ENCODE results near the gene F5. TPM values are rescaled to one million over a fixed set of nuclear protein-coding genes. Genes with fewer than 3 reads are reported as not detected.
A peak's percentile ranks its signal among the peaks of the same experiment; 100 is the strongest.
"Not testable (repeated sequence)": the region's sequence is repeated elsewhere in the genome, so short reads cannot be mapped to it uniquely, and the experiment has no call there.

The F5 gene
- total RNA-seq, 1 experiment from 2014 or later = 0.10 TPM

GRCh38 chr1:169557131-169557530 is 29.1 kb downstream of the F5 start:
- in situ Hi-C loops (cut with HindIII; ENCODE audit: low sequenced_read_pairs) = no loop called here
- DNase-seq (ENCODE audit: low spot score) = no peak

GRCh38 chr1:169550294-169550693 is 36.0 kb downstream of the F5 start:
- DNase-seq (ENCODE audit: low spot score) = peak; percentile 50

GRCh38 chr1:169548282-169548681 is 38.0 kb downstream of the F5 start:
- no peak for DNase-seq (ENCODE audit: low spot score)
- in situ Hi-C loops (cut with HindIII; ENCODE audit: low sequenced_read_pairs) = no loop called here

More at GRCh38 chr1:169550294-169550693, 36.0 kb downstream of the F5 start:
- in situ Hi-C loops (cut with HindIII; ENCODE audit: low sequenced_read_pairs) = no loop called here

GRCh38 chr1:169546087-169546995 is 39.9 kb downstream of the F5 start:
- DNase-seq (ENCODE audit: low spot score) = peak; percentile 75
- in situ Hi-C loops (cut with HindIII; ENCODE audit: low sequenced_read_pairs) = no loop called here

GRCh38 chr1:169545472-169545871 is 40.8 kb downstream of the F5 start:
- in situ Hi-C loops (cut with HindIII; ENCODE audit: low sequenced_read_pairs) = no loop called here
- DNase-seq (ENCODE audit: low spot score) = no peak

- DNase-seq (ENCODE audit: low spot score) = no peak
- in situ Hi-C loops (cut with HindIII; ENCODE audit: low sequenced_read_pairs) = no loop called here
Measured at GRCh38 chr1:169538998-169539871, 47.0 kb downstream of the F5 start.

- no peak for DNase-seq (ENCODE audit: low spot score)
- in situ Hi-C loops (cut with HindIII; ENCODE audit: low sequenced_read_pairs) = no loop called here
Measured at GRCh38 chr1:169534653-169535052, 51.6 kb downstream of the F5 start.

- in situ Hi-C loops (cut with HindIII; ENCODE audit: low sequenced_read_pairs); DNase-seq (ENCODE audit: low spot score): not testable (repeated sequence)
Measured at GRCh38 chr1:169533528-169534190, 52.6 kb downstream of the F5 start.

- in situ Hi-C loops (cut with HindIII; ENCODE audit: low sequenced_read_pairs) = no loop called here
- DNase-seq (ENCODE audit: low spot score) = no peak
Measured at GRCh38 chr1:169530448-169530847, 55.8 kb downstream of the F5 start.

GRCh38 chr1:169529068-169529642 is 57.1 kb downstream of the F5 start:
- no peak for DNase-seq (ENCODE audit: low spot score)
- in situ Hi-C loops (cut with HindIII; ENCODE audit: low sequenced_read_pairs) = no loop called here

GRCh38 chr1:169528215-169529067 is 57.8 kb downstream of the F5 start:
- no peak for DNase-seq (ENCODE audit: low spot score)
- in situ Hi-C loops (cut with HindIII; ENCODE audit: low sequenced_read_pairs) = no loop called here

- no peak for DNase-seq (ENCODE audit: low spot score)
- in situ Hi-C loops (cut with HindIII; ENCODE audit: low sequenced_read_pairs) = no loop called here
Measured at GRCh38 chr1:169527451-169528214, 58.6 kb downstream of the F5 start.

GRCh38 chr1:169527001-169527400 is 59.3 kb downstream of the F5 start:
- in situ Hi-C loops (cut with HindIII; ENCODE audit: low sequenced_read_pairs) = no loop called here
- DNase-seq (ENCODE audit: low spot score) = no peak

GRCh38 chr1:169526120-169526832 is 60.0 kb downstream of the F5 start:
- no peak for DNase-seq (ENCODE audit: low spot score)
- in situ Hi-C loops (cut with HindIII; ENCODE audit: low sequenced_read_pairs) = no loop called here

- DNase-seq (ENCODE audit: low spot score) = no peak
- in situ Hi-C loops (cut with HindIII; ENCODE audit: low sequenced_read_pairs) = no loop called here
Measured at GRCh38 chr1:169525391-169525790, 60.9 kb downstream of the F5 start.

GRCh38 chr1:169523904-169524303 is 62.4 kb downstream of the F5 start:
- DNase-seq (ENCODE audit: low spot score) = no peak
- in situ Hi-C loops (cut with HindIII; ENCODE audit: low sequenced_read_pairs) = no loop called here

GRCh38 chr1:169521226-169521625 is 65.1 kb downstream of the F5 start:
- in situ Hi-C loops (cut with HindIII; ENCODE audit: low sequenced_read_pairs) = no loop called here
- DNase-seq (ENCODE audit: low spot score) = no peak

All from G401 (cell line).